ENCODE results near the gene TLL1. TPM values are rescaled to one million over a fixed set of nuclear protein-coding genes. Genes with fewer than 3 reads are reported as not detected.

TLL1 gene
- polyA plus RNA-seq, 3 donors: not detected

GRCh38 chr4:165992283-165992682, 119.2 kb downstream of the TLL1 start:
- H3K27ac ChIP-seq (ENCODE audit: low read depth in 1 of 2, low read length in 2 of 2): no peak overlapping the region
- no peak for DNase-seq
- Mint-ChIP-seq H3K27ac (no peak overlapping the region), H3K36me3 (no peaks in the 10 kb centered on the region), H3K27me3 (ENCODE audit: low read depth in 3 of 3) (no peaks in the 10 kb centered on the region), H3K9me3 (no peaks in the 10 kb centered on the region), H3K4me1 (no peaks in the 10 kb centered on the region), H3K4me3 (no peak overlapping the region)
- H3K4me1 ChIP-seq (ENCODE audit: control insufficient read depth in 1 of 2, insufficient read depth in 2 of 2, low read length in 2 of 2): no peaks in the 10 kb centered on the region
- no peaks in the 10 kb centered on the region for H3K9me3 ChIP-seq (replicated peaks in 1 of 2; ENCODE audit: control insufficient read depth in 1 of 2, insufficient read depth in 1 of 2, low read length in 2 of 2)
- no peaks in the 10 kb centered on the region for H3K36me3 ChIP-seq (replicated peaks in 1 of 2; ENCODE audit: control insufficient read depth in 1 of 2, insufficient read depth in 2 of 2, low read length in 2 of 2)
- no peak overlapping the region for H2AFZ ChIP-seq (ENCODE audit: insufficient read depth, low read depth, low read length, poor library complexity, severe bottlenecking)
- WGBS (ENCODE audit: insufficient coverage): no CpG with 5 or more reads among the region's 1 CpG
- H3K9ac ChIP-seq (ENCODE audit: insufficient read depth, low read length, poor library complexity, severe bottlenecking): no peak overlapping the region
- H3K4me3 ChIP-seq (replicated peaks in 1 of 3; ENCODE audit: low read depth in 2 of 3, low read length in 3 of 3): no peak overlapping the region
- TF ChIP-seq CTCF (IDR thresholded peaks at IDR 0.05): no peak
- H3K79me2 ChIP-seq (ENCODE audit: insufficient read depth, low read length): no peaks in the 10 kb centered on the region
- H4K20me1 ChIP-seq (ENCODE audit: insufficient read depth, low read length): no peaks in the 10 kb centered on the region
- H3K4me2 ChIP-seq (replicated peaks; ENCODE audit: extremely low read depth, low read length, poor library complexity, severe bottlenecking): no peak overlapping the region
- no peaks in the 10 kb centered on the region for H3K27me3 ChIP-seq (ENCODE audit: control insufficient read depth in 2 of 2, insufficient read depth in 2 of 2, low read length in 2 of 2)
- intact Hi-C loops (cut with micrococcal nuclease): no loop called here

- Mint-ChIP-seq H3K4me3 (no peak overlapping the region), H3K9me3 (peaks cover 0 to 4% (median 0%) of the 10 kb centered on the region in 7 donors)
Observed at GRCh38 chr4:165994701-165995100, 121.7 kb downstream of the TLL1 start.

More at GRCh38 chr4:165994701-165995100, 121.7 kb downstream of the TLL1 start:
- Histone ChIP-seq H3K79me2 (ENCODE audit: insufficient read depth, low read length) (no peaks in the 10 kb centered on the region), H3K27ac (ENCODE audit: low read depth in 1 of 2, low read length in 2 of 2) (no peak overlapping the region), H3K4me1 (ENCODE audit: control insufficient read depth in 1 of 2, insufficient read depth in 2 of 2, low read length in 2 of 2) (no peaks in the 10 kb centered on the region), H2AFZ (ENCODE audit: insufficient read depth, low read depth, low read length, poor library complexity, severe bottlenecking) (no peak overlapping the region), H3K4me2 (replicated peaks; ENCODE audit: extremely low read depth, low read length, poor library complexity, severe bottlenecking) (no peak overlapping the region), H3K4me3 (replicated peaks in 1 of 3; ENCODE audit: low read depth in 2 of 3, low read length in 3 of 3) (no peak overlapping the region), H3K36me3 (replicated peaks in 1 of 2; ENCODE audit: control insufficient read depth in 1 of 2, insufficient read depth in 2 of 2, low read length in 2 of 2) (no peaks in the 10 kb centered on the region), H3K27me3 (ENCODE audit: control insufficient read depth in 2 of 2, insufficient read depth in 2 of 2, low read length in 2 of 2) (no peaks in the 10 kb centered on the region), H3K9me3 (replicated peaks in 1 of 2; ENCODE audit: control insufficient read depth in 1 of 2, insufficient read depth in 1 of 2, low read length in 2 of 2) (no peaks in the 10 kb centered on the region), H4K20me1 (ENCODE audit: insufficient read depth, low read length) (no peaks in the 10 kb centered on the region), H3K9ac (ENCODE audit: insufficient read depth, low read length, poor library complexity, severe bottlenecking) (no peak overlapping the region)
- Mint-ChIP-seq H3K4me1 (no peaks in the 10 kb centered on the region), H3K36me3 (no peaks in the 10 kb centered on the region), H3K27me3 (ENCODE audit: low read depth in 3 of 3) (no peaks in the 10 kb centered on the region), H3K27ac (no peak overlapping the region)
- 60% methylated on average over 1 of the region's 1 CpG for WGBS (ENCODE audit: insufficient coverage)
- intact Hi-C loops (cut with micrococcal nuclease): no loop called here
- no peak for DNase-seq
- no peak for TF ChIP-seq CTCF (IDR thresholded peaks at IDR 0.05)

All from CD14-positive monocyte (primary cell).